Measurements from ENCODE around the gene PBX3.

- no peak for TF ChIP-seq POLR2A (IDR thresholded peaks at IDR 0.05; ENCODE audit: low read depth, low read length)
- no peak for TF ChIP-seq POLR2AphosphoS5 (IDR thresholded peaks at IDR 0.05; ENCODE audit: low read depth, low read length)
- TF ChIP-seq TAF1 (IDR thresholded peaks at IDR 0.05; ENCODE audit: low read depth, low read length) = no peak
- no peak for TF ChIP-seq POU2F2 (IDR thresholded peaks at IDR 0.05; ENCODE audit: low read depth, low read length)
- no peak for TF ChIP-seq PAX5 (IDR thresholded peaks at IDR 0.05; ENCODE audit: insufficient read depth, low read length, severe bottlenecking)
Observed at GRCh38 chr9:126014726-126015125, 267.6 kb downstream of the PBX3 start.
